HG03565 (cell line): ENCODE measurements around the gene ZBTB17.
"Not testable (repeated sequence)": the region's sequence is repeated elsewhere in the genome, so short reads cannot be mapped to it uniquely, and the experiment has no call there.

Experiments
- ATAC-seq: cut with Tn5 transposase; IDR thresholded peaks from one replicate; pipeline ENCODE4 v1.9.1; 2021; ENCODE audit warnings: mild to moderate bottlenecking, moderate library complexity; ENCODE audit not compliant: unreplicated experiment

ZBTB17 gene

GRCh38 chr1:15991427-15992186 is 15.7 kb upstream of the ZBTB17 start:
- no peak for ATAC-seq

- ATAC-seq: no peak
Observed at GRCh38 chr1:15989776-15990175, 13.9 kb upstream of the ZBTB17 start.

GRCh38 chr1:15988856-15989736 is 13.2 kb upstream of the ZBTB17 start:
- no peak for ATAC-seq

- ATAC-seq: no peak
Observed at GRCh38 chr1:15985611-15986297, 9.9 kb upstream of the ZBTB17 start.

- ATAC-seq: no peak
Observed at GRCh38 chr1:15983275-15983674, 7.4 kb upstream of the ZBTB17 start.

GRCh38 chr1:15981679-15982078 is 5.8 kb upstream of the ZBTB17 start:
- ATAC-seq: no peak

GRCh38 chr1:15977947-15978346 is 2.0 kb upstream of the ZBTB17 start:
- not testable (repeated sequence) for ATAC-seq

- peak; percentile 34 for ATAC-seq
Observed at GRCh38 chr1:15975358-15975804, 520 bp downstream of the ZBTB17 start.

GRCh38 chr1:15974855-15975254 is 1.0 kb downstream of the ZBTB17 start:
- peak; percentile 29 for ATAC-seq

- ATAC-seq: no peak
Observed at GRCh38 chr1:15973772-15974171, 2.1 kb downstream of the ZBTB17 start.

GRCh38 chr1:15972409-15972808 is 3.5 kb downstream of the ZBTB17 start:
- no peak for ATAC-seq

- no peak for ATAC-seq
Observed at GRCh38 chr1:15970911-15971310, 5.0 kb downstream of the ZBTB17 start.

- ATAC-seq: no peak
Observed at GRCh38 chr1:15969321-15969880, 6.5 kb downstream of the ZBTB17 start.

GRCh38 chr1:15968172-15968571 is 7.7 kb downstream of the ZBTB17 start:
- ATAC-seq: no peak

- ATAC-seq: no peak
Observed at GRCh38 chr1:15966956-15967344, 9.0 kb downstream of the ZBTB17 start.

GRCh38 chr1:15966081-15966955 is 9.6 kb downstream of the ZBTB17 start:
- ATAC-seq: peak; percentile 59

GRCh38 chr1:15965228-15965767 is 10.6 kb downstream of the ZBTB17 start:
- ATAC-seq: no peak

- ATAC-seq: no peak
Observed at GRCh38 chr1:15963968-15964648, 11.8 kb downstream of the ZBTB17 start.

- no peak for ATAC-seq
Observed at GRCh38 chr1:15963363-15963967, 12.4 kb downstream of the ZBTB17 start.
